Measurements from ENCODE around the gene TMEM134. TPM values are rescaled to one million over a fixed set of nuclear protein-coding genes. Genes with fewer than 3 reads are reported as not detected.

The TMEM134 gene
- total and polyA plus RNA-seq, 2 of the 4 experiments (the other 2 are of a cell fraction), result 12.5 to 55.0 TPM

DNA sequence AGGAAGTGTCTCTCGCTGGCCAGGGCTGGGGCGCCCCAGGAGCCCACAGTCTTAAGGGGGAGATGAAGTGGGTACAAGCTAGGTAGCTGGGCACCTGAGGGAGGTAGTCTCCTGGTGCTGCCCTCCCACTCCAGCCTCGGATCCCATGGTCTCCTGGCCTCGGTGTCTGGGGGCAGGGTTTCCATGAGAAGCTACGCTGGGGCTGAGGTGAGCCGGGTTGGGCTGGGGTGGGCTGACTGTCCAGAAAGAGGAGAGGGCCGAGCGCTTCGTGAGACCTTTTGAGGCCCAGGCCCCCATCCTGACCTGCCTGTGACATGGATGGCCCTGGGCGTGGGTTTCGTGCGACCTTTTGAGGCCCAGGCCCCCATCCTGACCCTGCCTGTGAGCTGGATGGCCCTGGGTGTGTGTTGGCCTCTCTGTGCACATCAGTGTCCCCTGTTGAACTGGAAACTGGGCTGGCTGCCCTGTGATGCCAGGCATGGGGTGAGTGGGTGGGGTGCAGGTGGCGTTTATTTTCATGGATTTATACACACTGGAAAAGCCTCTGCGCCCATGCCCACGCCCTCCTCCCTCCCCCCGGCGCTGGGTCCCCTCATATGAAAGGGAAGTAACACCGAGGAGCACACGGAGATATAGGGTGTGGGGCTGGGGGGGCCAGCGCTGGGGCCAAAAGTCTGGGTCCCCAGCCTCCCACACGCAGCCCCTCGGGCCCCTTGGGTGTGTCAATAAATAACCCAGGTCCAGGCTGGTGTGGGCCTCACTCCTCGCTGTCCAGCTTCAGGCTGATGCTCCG is 22.4 kb upstream of the TMEM134 start:
- H3K23ac ChIP-seq (ENCODE audit: low read depth, low read length), result no peak overlapping the region
- no peak overlapping the region for H2BK15ac ChIP-seq (ENCODE audit: low read depth, low read length)
- in situ Hi-C loops (cut with MboI; ENCODE audit: low sequenced_read_pairs), result no loop called here
- no peak overlapping the region for H3K27ac ChIP-seq (ENCODE audit: insufficient read depth, low read length)
- H3K9me1 ChIP-seq (ENCODE audit: insufficient read depth, low read length), result peaks cover 9% of the 10 kb centered on the region
- POLR2A ChIA-PET (ENCODE audit: unreplicated experiment), result no interaction called here
- no peak overlapping the region for H3K9ac ChIP-seq (ENCODE audit: low read depth, low read length)
- no peak for ATAC-seq (ENCODE audit: low read depth)
- peaks cover 56% of the 10 kb centered on the region for H3K36me3 ChIP-seq (ENCODE audit: control insufficient read depth, insufficient read depth, low read length)
- intact Hi-C loops (cut with micrococcal nuclease), result no loop called here
- H4K20me1 ChIP-seq (ENCODE audit: insufficient read depth, low read length), result no peaks in the 10 kb centered on the region; the same call in 1 of the 2 replicates
- WGBS, 2 experiments (ENCODE audit: extremely low coverage in 2 of 2, insufficient read length in 1 of 2), result 57% methylated on average over 4 of the region's 24 CpGs; no CpG with 5 or more reads in 1 of the 2 experiments
- H2BK120ac ChIP-seq (ENCODE audit: low read depth, low read length), result no peak overlapping the region
- dilution Hi-C loops (cut with HindIII; ENCODE audit: low sequenced_read_pairs, unreplicated experiment), result no loop called here
- no peak overlapping the region for H3K18ac ChIP-seq (ENCODE audit: low read depth, low read length)
- H4K8ac ChIP-seq (ENCODE audit: low read depth in 2 of 2, low read length in 2 of 2), result no peak overlapping the region
- no peaks in the 10 kb centered on the region for H3K9me3 ChIP-seq (ENCODE audit: control insufficient read depth, insufficient read depth, low read length)
- H3K14ac ChIP-seq (replicated peaks; ENCODE audit: low read depth, low read length), result no peak overlapping the region
- H3K4me2 ChIP-seq (ENCODE audit: low read depth, low read length), result no peak overlapping the region
- no peak overlapping the region for H2BK5ac ChIP-seq (ENCODE audit: low read depth, low read length, poor library complexity, severe bottlenecking)
- H3K4ac ChIP-seq (ENCODE audit: low read depth, low read length), result no peak overlapping the region
- no peaks in the 10 kb centered on the region for H3K4me1 ChIP-seq (ENCODE audit: control insufficient read depth, insufficient read depth, low read length)
- H3K56ac ChIP-seq (ENCODE audit: extremely low read depth, insufficient read depth, low read length), result no peak overlapping the region
- peaks cover 4 to 6% of the 10 kb centered on the region in 2 experiments; a peak in 1 of 4 replicates for H3K79me1 ChIP-seq (ENCODE audit: low read depth in 1 of 2, low read length in 2 of 2)
- no peaks in the 10 kb centered on the region for H3K27me3 ChIP-seq (ENCODE audit: control insufficient read depth, insufficient read depth, low read length)
- no peak for DNase-seq
- TF ChIP-seq POLR2A (IDR thresholded peaks at IDR 0.05; ENCODE audit: low read depth, low read length), result no peak
- TF ChIP-seq MAFK (IDR thresholded peaks at IDR 0.05; ENCODE audit: low read depth, low read length), result no peak
- no peak for TF ChIP-seq CEBPB (IDR thresholded peaks at IDR 0.05; ENCODE audit: low read depth, low read length)
- TF ChIP-seq SMC3 (IDR thresholded peaks at IDR 0.05; ENCODE audit: low read depth, low read length), result no peak
- TF ChIP-seq MAZ (IDR thresholded peaks at IDR 0.05; ENCODE audit: borderline replicate concordance, low read depth, low read length), result no peak
- no peak for TF ChIP-seq RCOR1 (IDR thresholded peaks at IDR 0.05; ENCODE audit: insufficient replicate concordance, low read length)
- TF ChIP-seq MXI1 (IDR thresholded peaks at IDR 0.05; ENCODE audit: borderline replicate concordance, low read depth, low read length), result no peak
- TF ChIP-seq FOS (IDR thresholded peaks at IDR 0.05; ENCODE audit: low read depth, low read length), result no peak
- TF ChIP-seq, protein P1, sequence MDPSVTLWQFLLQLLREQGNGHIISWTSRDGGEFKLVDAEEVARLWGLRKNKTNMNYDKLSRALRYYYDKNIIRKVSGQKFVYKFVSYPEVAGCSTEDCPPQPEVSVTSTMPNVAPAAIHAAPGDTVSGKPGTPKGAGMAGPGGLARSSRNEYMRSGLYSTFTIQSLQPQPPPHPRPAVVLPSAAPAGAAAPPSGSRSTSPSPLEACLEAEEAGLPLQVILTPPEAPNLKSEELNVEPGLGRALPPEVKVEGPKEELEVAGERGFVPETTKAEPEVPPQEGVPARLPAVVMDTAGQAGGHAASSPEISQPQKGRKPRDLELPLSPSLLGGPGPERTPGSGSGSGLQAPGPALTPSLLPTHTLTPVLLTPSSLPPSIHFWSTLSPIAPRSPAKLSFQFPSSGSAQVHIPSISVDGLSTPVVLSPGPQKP (IDR thresholded peaks at IDR 0.05; ENCODE audit: borderline replicate concordance, low read depth, low read length), result no peak
- TF ChIP-seq RFX5 (IDR thresholded peaks at IDR 0.05; ENCODE audit: low read depth, low read length), result no peak
- TF ChIP-seq, protein P2, sequence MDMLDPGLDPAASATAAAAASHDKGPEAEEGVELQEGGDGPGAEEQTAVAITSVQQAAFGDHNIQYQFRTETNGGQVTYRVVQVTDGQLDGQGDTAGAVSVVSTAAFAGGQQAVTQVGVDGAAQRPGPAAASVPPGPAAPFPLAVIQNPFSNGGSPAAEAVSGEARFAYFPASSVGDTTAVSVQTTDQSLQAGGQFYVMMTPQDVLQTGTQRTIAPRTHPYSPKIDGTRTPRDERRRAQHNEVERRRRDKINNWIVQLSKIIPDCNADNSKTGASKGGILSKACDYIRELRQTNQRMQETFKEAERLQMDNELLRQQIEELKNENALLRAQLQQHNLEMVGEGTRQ (IDR thresholded peaks at IDR 0.05; ENCODE audit: low read depth, low read length), result no peak
- no peak for TF ChIP-seq CHD1 (IDR thresholded peaks at IDR 0.05; ENCODE audit: low read depth, low read length)
- H3K4me3 ChIP-seq (ENCODE audit: insufficient read depth, low read depth, low read length), result no peak overlapping the region
- H2AK5ac ChIP-seq (ENCODE audit: low read depth, low read length), result no peak overlapping the region
- H2BK20ac ChIP-seq (ENCODE audit: low read depth, low read length), result no peak overlapping the region
- no peak overlapping the region for H2AFZ ChIP-seq (replicated peaks; ENCODE audit: low read length, poor library complexity)
- H2AK9ac ChIP-seq (replicated peaks; ENCODE audit: low read depth, low read length, poor library complexity), result peak overlapping the region; percentile 55
- no peak overlapping the region for H4K91ac ChIP-seq (ENCODE audit: insufficient read depth, low read depth, low read length)
- H4K5ac ChIP-seq (ENCODE audit: low read depth, low read length), result no peak overlapping the region
- BruUV-seq (replicated peaks), result no TSS peak
- CTCF ChIA-PET, result no interaction called here

Measured in IMR-90 (cell line).